ACC112 (cell line): Measurements from ENCODE around the gene IRF3.

Experiments used
- H2AFZ ChIP-seq: fragments of 200-600 bp; sonication (generic); one replicate; pipeline ENCODE4 v1.6.0; 2017; ENCODE audit warnings: antibody characterized with exemption, low read length; ENCODE audit not compliant: unreplicated experiment
- H3K27ac ChIP-seq: fragments of 200-600 bp; sonication (generic); 2 replicates; pipeline ENCODE4 v1.5.1; 2014; ENCODE audit warnings: low read depth, mild to moderate bottlenecking, antibody characterized with exemption, low read length, moderate library complexity
- H3K27me3 ChIP-seq: fragments of 200-600 bp; sonication (generic); 2 replicates; pipeline ENCODE4 v1.6.1; 2014; ENCODE audit warnings: mild to moderate bottlenecking, antibody characterized with exemption, low read length, moderate library complexity, mixed read lengths; ENCODE audit not compliant: insufficient read depth
- H3K36me3 ChIP-seq: fragments of 200-600 bp; sonication (generic); 2 replicates; pipeline ENCODE4 v1.6.1; 2016; ENCODE audit warnings: mild to moderate bottlenecking, antibody characterized with exemption, low read length, moderate library complexity, mixed read lengths; ENCODE audit not compliant: insufficient read depth
- H3K4me1 ChIP-seq: fragments of 200-600 bp; sonication (generic); one replicate; pipeline ENCODE4 v1.6.1; 2016; ENCODE audit warnings: low read length, mixed read lengths; ENCODE audit not compliant: insufficient read depth, unreplicated experiment, control insufficient read depth
- H3K4me3 ChIP-seq: fragments of 200-600 bp; sonication (generic); 2 replicates; pipeline ENCODE4 v1.5.1; 2014; ENCODE audit warnings: mild to moderate bottlenecking, low read depth, low read length
- H3K79me2 ChIP-seq: fragments of 200-600 bp; sonication (generic); one replicate; pipeline ENCODE4 v1.6.0; 2016; ENCODE audit warnings: low read length; ENCODE audit not compliant: control insufficient read depth, unreplicated experiment, insufficient read depth

Gene IRF3

DNA sequence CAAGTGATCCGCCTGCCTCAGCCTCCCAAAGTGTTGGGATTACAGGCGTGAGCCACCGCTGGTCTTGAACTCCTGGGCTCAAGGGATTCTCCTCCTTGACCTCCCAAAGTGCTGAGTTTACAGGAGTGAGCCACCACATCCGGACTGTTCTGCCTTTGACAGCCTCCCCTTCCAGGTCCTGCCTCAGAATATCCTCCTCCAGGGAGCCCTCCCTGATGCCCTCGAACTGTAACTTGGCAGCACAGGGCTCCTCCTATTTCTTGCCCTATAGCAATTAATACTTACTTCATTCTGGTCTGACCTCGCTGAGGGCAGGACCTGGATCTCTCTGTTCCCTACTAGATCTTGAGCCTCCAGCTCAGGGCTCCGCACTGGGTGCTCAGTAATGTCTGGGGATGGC lies 31.2 kb upstream of the IRF3 start:
- H3K79me2 ChIP-seq, result no peaks in the 10 kb centered on the region

DNA sequence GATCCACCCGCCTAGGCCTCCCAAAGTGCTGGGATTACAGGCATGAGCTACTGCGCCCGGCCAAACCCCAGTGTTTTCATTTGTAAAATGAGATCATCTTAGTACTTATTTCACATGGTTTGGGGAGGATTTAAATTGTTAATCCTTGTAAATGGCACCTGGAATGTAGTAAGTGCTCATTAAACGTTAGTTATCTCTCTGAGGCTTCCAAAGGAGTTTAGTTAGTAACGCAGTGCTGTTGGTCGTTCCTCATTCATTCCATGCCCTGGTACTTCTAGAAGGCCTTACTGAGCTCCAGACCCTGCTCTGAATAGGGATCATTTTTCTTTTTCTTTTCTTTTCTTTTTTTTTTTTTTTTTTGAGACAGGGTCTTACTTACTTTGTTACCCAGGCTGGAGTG lies 30.5 kb upstream of the IRF3 start:
- Histone ChIP-seq H3K4me3 (no peak overlapping the region), H3K27ac (no peak overlapping the region), H2AFZ (no peak overlapping the region)

More for the DNA sequence above, 31.2 kb upstream of the IRF3 start:
- H3K4me1 ChIP-seq, result no peaks in the 10 kb centered on the region
- H2AFZ ChIP-seq, result no peak overlapping the region
- no peaks in the 10 kb centered on the region for H3K36me3 ChIP-seq
- no peak overlapping the region for H3K4me3 ChIP-seq
- H3K27me3 ChIP-seq, result no peaks in the 10 kb centered on the region
- H3K27ac ChIP-seq, result no peak overlapping the region

DNA sequence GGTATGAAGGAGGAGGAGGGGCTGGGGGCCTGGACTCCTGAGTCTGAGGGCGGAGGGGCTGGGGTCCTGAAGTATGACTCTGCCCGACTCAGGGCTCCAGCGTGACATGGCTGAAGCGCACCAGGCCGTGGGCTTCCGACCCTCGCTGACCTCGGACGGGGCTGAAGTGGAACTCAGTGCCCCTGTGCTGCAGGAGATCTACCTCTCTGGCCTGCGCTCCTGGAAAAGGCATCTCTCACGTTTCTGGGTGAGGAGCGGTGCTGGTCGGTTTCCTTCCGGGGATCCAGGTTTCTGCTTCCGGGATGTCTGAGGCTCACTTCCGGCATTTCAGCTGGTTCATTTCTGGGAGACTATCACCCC lies 26.5 kb upstream of the IRF3 start:
- H3K79me2 ChIP-seq, result no peaks in the 10 kb centered on the region
- no peak overlapping the region for H2AFZ ChIP-seq
- H3K4me1 ChIP-seq, result no peaks in the 10 kb centered on the region
- peak overlapping the region; percentile 81 for H3K4me3 ChIP-seq
- H3K27ac ChIP-seq, result no peak overlapping the region
- no peaks in the 10 kb centered on the region for H3K27me3 ChIP-seq
- H3K36me3 ChIP-seq, result no peaks in the 10 kb centered on the region

More for the DNA sequence above, 30.5 kb upstream of the IRF3 start:
- Histone ChIP-seq H3K27me3 (no peaks in the 10 kb centered on the region), H3K4me1 (no peaks in the 10 kb centered on the region), H3K79me2 (no peaks in the 10 kb centered on the region), H3K36me3 (no peaks in the 10 kb centered on the region)

DNA sequence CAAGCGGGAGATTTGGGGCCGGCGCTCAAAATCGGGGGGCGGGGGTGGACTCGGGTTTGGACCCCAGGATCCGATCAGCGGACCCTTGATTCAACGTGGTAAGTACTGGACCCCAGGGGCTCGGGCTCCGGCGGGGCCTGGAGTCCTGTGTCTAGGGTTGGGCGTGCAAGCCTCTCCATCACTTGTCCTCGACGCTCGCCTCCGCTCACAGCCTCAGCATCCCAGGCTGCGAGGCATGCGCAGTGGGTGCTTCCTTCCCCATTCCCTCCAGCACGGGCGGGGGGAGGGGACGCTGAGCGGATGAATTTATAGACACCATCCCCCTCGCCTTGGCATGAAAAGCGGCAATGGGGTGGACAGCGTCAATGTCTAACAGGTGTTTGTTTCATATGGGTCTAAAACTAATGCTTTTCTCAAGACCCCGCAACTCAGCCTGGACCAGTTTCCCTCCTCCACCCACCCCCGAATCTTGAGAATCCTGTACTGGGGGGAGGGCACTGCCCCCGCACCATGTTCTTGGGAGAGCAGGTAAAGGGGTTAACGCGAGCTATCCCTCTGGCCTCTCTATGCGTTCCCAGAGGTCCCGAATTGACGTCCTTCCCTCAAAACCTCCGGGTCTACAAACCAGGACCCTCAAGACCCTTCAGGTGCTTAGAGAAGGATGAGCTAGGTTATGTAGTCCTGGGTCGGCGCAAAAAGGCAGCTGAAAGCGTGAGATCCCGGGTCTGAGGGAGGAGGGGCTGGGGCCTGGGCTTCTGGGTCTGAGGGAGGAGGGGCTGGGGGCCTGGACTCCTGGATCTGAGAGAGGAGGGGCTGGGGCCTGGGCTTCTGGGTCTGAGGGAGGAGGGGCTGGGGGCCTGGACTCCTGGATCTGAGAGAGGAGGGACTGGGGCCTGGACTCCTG lies 25.8 kb upstream of the IRF3 start:
- H3K79me2 ChIP-seq, result no peaks in the 10 kb centered on the region
- no peaks in the 10 kb centered on the region for H3K27me3 ChIP-seq
- H3K27ac ChIP-seq, result no peak overlapping the region
- H3K4me3 ChIP-seq, result peak overlapping the region; percentile 81
- no peaks in the 10 kb centered on the region for H3K36me3 ChIP-seq
- H2AFZ ChIP-seq, result no peak overlapping the region
- H3K4me1 ChIP-seq, result no peaks in the 10 kb centered on the region

DNA sequence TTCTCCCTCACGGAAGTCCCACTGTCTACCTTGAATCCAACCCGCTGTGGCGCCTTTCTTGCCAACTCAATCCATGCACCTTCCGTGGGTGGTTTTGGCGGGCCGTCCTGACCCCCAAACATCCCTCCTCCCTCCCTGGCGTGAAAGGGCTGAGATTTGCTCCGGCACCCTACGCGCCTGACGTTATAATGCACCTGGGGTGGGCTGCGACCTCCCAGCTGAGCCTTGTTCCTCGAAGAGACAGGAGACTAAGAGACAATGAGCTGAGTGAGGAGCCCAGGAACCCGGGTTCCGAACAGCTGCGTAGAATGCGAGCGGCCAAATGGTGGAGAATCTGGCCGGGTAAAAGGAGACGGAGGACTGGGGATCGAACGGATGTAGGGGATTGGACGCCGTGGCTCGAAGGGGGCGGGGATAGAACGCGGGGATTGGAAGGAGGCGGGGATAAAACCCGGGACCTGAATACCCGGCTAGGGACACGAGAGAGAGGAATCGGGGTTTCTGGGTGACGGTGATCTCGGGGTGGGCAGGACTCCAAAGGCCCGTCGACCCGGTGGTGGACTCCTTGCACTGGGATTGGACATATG lies 25.1 kb upstream of the IRF3 start, which contains the start of gene CPT1C:
Gene CPT1C (plus strand): TSS at position 461 of the 587 bp plus-strand sequence. CDS start 1,137 bp downstream, outside the sequence.
- H2AFZ ChIP-seq, result peak within 1 kb of the TSS; percentile 84
- H3K79me2 ChIP-seq, result no peaks in the 10 kb centered on the region
- peak within 1 kb of the TSS; percentile 81 for H3K4me3 ChIP-seq
- peak within 1 kb of the TSS; percentile 29; the same call in 1 of the 2 replicates for H3K27ac ChIP-seq
- H3K27me3 ChIP-seq, result no peaks in the 10 kb centered on the region
- no peaks in the 10 kb centered on the region for H3K36me3 ChIP-seq
- no peaks in the 10 kb centered on the region for H3K4me1 ChIP-seq

DNA sequence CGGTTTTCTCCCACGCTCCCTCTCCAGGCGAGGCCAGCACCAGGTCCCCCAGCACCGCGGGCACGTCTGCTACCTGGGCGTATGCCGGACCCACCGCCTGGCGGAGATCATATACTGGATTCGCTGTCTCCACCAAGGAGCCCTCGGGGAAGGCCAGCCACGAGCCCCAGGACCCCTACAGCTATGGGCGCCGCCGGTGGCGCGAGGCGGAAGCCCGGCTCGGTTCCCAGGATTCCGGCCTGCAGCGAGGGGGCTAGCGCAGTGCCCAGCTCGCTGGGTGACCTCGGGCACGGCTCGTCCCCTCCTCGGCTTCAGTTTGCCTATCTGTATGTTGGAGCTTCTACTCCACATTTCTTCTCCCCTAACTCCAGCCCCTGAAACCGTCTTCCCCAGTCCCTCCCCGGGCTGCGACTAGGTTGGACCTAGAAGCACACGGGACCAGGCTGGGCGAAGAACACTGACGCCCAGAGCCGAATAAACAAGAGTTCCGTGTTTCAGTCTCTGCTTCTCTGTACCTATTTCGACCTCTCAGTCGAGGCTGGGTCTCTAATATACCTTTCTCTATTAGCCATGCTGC lies 24.5 kb upstream of the IRF3 start:
- H3K79me2 ChIP-seq, result no peaks in the 10 kb centered on the region
- H3K4me3 ChIP-seq, result peak overlapping the region; percentile 81
- H3K27ac ChIP-seq, result peak overlapping the region; percentile 29; the same call in 1 of the 2 replicates
- no peaks in the 10 kb centered on the region for H3K27me3 ChIP-seq
- H3K36me3 ChIP-seq, result no peaks in the 10 kb centered on the region
- H3K4me1 ChIP-seq, result no peaks in the 10 kb centered on the region
- H2AFZ ChIP-seq, result peak overlapping the region; percentile 84

DNA sequence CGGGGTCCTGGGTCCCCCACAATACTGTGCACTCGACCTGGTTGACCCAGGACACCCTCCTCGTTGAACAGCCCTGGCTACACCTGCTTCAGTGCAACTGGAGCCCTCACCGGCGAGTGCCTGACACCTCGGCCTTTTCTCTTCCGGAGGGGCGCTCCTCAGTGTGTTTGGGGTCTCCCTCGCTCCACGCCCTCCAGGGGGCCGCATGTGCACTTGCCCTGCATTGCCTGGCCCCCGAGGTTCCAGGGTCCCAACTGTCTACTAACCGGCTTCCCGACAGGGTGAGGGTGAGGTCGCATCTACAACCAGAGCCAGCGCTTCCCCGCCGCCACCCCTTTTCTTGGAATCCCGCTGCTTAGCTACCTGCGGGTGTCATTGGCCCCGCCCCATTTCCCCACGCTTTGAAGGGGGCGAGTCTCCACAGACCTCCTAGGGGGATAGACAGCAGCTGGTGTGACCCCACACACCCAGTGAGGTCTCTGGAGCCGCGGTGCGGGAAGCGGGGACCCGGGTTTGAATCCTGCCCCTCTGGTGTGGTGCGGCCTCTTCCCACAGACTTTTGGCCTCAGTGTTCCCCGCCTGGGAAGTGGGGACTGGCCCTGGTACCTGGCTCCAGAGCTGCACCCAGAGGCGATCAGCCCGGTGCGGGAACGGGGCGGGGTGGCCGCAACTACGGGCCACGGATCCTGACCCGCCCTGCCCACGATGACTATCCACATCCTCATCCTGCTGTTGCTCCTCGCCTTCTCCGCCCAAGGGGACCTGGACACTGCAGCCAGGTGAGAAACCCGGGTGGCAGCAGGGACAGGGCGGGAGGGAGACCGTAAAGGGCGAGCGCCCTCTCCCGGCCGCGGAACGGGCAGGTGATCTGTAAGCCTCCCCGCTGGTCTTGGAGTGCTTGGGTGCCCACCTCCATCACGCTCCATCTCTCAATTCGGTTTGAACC lies 23.7 kb upstream of the IRF3 start, which contains the start of gene ADM5:
Gene ADM5 (plus strand): TSS at position 462 of the 946 bp plus-strand sequence. CDS start 244 bp downstream, at position 706.
- Histone ChIP-seq H3K4me3 (peak within 1 kb of the TSS; percentile 81), H3K27me3 (no peaks in the 10 kb centered on the region), H3K36me3 (no peaks in the 10 kb centered on the region), H2AFZ (peak within 1 kb of the TSS; percentile 84), H3K4me1 (no peaks in the 10 kb centered on the region), H3K79me2 (no peaks in the 10 kb centered on the region), H3K27ac (peak within 1 kb of the TSS; percentile 29; the same call in 1 of the 2 replicates)

DNA sequence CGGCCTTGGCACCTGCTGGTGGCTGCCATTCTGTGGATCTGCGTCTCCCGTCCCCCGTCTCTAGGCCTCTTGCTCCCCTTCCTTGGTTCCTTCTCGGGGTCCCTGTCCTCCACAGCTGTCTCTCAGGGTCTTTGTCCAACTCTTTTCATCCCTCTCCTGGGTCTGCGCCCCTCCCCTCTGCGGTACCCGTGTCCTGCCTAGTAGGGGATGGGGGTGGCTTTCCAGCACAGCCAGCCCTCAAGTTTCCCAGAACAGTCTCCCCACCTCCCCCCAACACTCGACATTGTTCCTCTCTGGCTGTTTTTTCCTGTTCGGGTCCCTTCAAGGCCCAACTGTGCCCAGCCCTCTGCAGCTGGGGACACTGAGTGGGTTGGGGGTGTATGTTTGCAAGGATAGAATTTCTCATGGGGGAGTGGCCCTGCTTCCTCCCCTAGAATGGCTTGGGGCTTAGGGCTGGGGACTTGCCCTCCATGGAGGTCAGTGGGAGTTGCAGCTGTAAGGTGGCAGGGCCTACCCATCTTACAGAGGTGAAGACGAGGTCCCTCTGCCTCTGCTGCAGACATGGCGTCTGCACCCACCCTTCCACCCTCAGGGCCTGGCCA lies 23.0 kb upstream of the IRF3 start:
- Histone ChIP-seq H3K79me2 (no peaks in the 10 kb centered on the region), H3K4me1 (no peaks in the 10 kb centered on the region), H3K36me3 (0 out of 2 replicates have a peak, but pooled peaks cover 3% of the 10 kb centered on the region), H3K4me3 (no peak overlapping the region), H3K27me3 (no peaks in the 10 kb centered on the region), H3K27ac (no peak overlapping the region), H2AFZ (no peak overlapping the region)

DNA sequence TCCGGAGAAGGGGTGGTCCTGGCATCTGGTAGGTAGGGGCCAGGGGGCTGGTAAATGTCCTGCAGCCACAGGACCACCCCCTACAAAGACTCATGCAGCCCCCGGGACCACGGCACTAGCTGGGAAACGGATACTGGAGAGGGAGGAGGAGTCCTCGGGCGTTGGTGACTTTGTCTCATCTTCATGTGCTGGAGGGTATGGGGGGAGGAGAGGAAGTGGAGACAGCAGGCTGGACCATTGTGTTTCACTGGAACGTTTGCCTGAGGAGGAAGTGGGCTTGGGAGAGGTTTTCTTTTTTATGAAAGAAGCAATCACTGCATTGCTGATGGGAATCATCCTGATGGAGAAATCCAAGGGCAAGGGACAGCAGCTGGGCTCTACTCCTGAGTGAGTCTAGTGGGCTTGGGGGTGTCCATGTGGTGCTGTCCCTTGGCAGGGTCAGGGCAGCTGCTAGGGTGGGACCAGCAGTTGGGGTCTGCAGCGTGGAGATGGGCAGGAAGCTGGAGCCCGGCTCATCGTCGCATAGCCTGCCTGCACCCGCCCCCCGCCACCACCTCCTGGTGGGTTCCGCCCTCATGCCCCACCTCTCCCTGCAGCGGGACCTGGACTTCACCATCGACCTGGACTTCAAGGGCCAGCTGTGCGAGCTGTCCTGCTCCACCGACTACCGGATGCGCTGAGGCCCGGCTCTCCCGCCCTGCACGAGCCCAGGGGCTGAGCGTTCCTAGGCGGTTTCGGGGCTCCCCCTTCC lies 22.1 kb upstream of the IRF3 start:
- 0 out of 2 replicates have a peak, but pooled peaks cover 3% of the 10 kb centered on the region for H3K36me3 ChIP-seq
- no peak overlapping the region for H2AFZ ChIP-seq
- H3K4me1 ChIP-seq, result no peaks in the 10 kb centered on the region
- no peaks in the 10 kb centered on the region for H3K27me3 ChIP-seq
- H3K4me3 ChIP-seq, result no peak overlapping the region
- H3K27ac ChIP-seq, result no peak overlapping the region
- no peaks in the 10 kb centered on the region for H3K79me2 ChIP-seq
